ENCODE data around the gene RAB3GAP1.
A peak's percentile ranks its signal among the peaks of the same experiment; 100 is the strongest.
"Not testable (repeated sequence)": the region's sequence is repeated elsewhere in the genome, so short reads cannot be mapped to it uniquely, and the experiment has no call there.

RAB3GAP1 gene

GRCh38 chr2:135105513-135106316 is 53.6 kb downstream of the RAB3GAP1 start:
- not testable (repeated sequence) for DNase-seq

GRCh38 chr2:135113322-135113721 is 61.2 kb downstream of the RAB3GAP1 start:
- no peak for DNase-seq

GRCh38 chr2:135119582-135119981 is 67.5 kb downstream of the RAB3GAP1 start:
- DNase-seq, result no peak

GRCh38 chr2:135121016-135121657 is 69.0 kb downstream of the RAB3GAP1 start:
- no peak for DNase-seq

GRCh38 chr2:135121658-135122039 is 69.6 kb downstream of the RAB3GAP1 start:
- DNase-seq, result not testable (repeated sequence)

GRCh38 chr2:135124924-135125886 is 73.1 kb downstream of the RAB3GAP1 start:
- DNase-seq, result peak; percentile 10

- no peak for DNase-seq
Observed at GRCh38 chr2:135125940-135126339, 73.8 kb downstream of the RAB3GAP1 start.

- no peak for DNase-seq
Observed at GRCh38 chr2:135130751-135131150, 78.7 kb downstream of the RAB3GAP1 start.

GRCh38 chr2:135132314-135132713 is 80.2 kb downstream of the RAB3GAP1 start:
- peak; percentile 24 for DNase-seq

GRCh38 chr2:135140606-135141005 is 88.5 kb downstream of the RAB3GAP1 start:
- DNase-seq, result no peak

- no peak for DNase-seq
Observed at GRCh38 chr2:135142323-135142722, 90.2 kb downstream of the RAB3GAP1 start.

GRCh38 chr2:135144343-135144742 is 92.3 kb downstream of the RAB3GAP1 start:
- DNase-seq, result no peak

GRCh38 chr2:135149251-135149650 is 97.2 kb downstream of the RAB3GAP1 start:
- DNase-seq, result peak; percentile 49

- DNase-seq, result no peak
Observed at GRCh38 chr2:135150725-135151124, 98.6 kb downstream of the RAB3GAP1 start.

- no peak for DNase-seq
Observed at GRCh38 chr2:135151615-135152014, 99.5 kb downstream of the RAB3GAP1 start.

- no peak for DNase-seq
Observed at GRCh38 chr2:135152361-135152760, 100.3 kb downstream of the RAB3GAP1 start.

GRCh38 chr2:135154962-135155361 is 102.9 kb downstream of the RAB3GAP1 start:
- DNase-seq, result no peak

- DNase-seq, result no peak
Observed at GRCh38 chr2:135157856-135158255, 105.8 kb downstream of the RAB3GAP1 start.

- no peak for DNase-seq
Observed at GRCh38 chr2:135159191-135159590, 107.1 kb downstream of the RAB3GAP1 start.

- no peak for DNase-seq
Observed at GRCh38 chr2:135162377-135162776, 110.3 kb downstream of the RAB3GAP1 start.

- DNase-seq, result no peak
Observed at GRCh38 chr2:135162786-135163185, 110.7 kb downstream of the RAB3GAP1 start.

GRCh38 chr2:135163306-135163705 is 111.2 kb downstream of the RAB3GAP1 start:
- DNase-seq, result no peak

- no peak for DNase-seq
Observed at GRCh38 chr2:135163901-135164300, 111.8 kb downstream of the RAB3GAP1 start.
